Fibroblast of the aortic adventitia (primary cell): ENCODE results near the gene ACSL4. TPM values are rescaled to one million over a fixed set of nuclear protein-coding genes. Genes with fewer than 3 reads are reported as not detected.

Experiments used
- DNase-seq: peaks from one replicate; pipeline ENCODE4 v3.0.0-alpha.2; 2010; ENCODE audit warnings: low read depth
- H3K4me3 ChIP-seq: 2 replicates; pipeline ENCODE4 v1.5.1; 2011; ENCODE audit warnings: low read depth, mild to moderate bottlenecking, control low read depth, low read length, moderate library complexity
- CTCF ChIP-seq: IDR thresholded peaks from 2 replicates; pipeline ENCODE4 v1.5.1; 2011; ENCODE audit warnings: mild to moderate bottlenecking, low read length, control low read depth, inconsistent platforms; ENCODE audit not compliant: insufficient read depth
- total RNA-seq: library from RNA; depleted of rRNA; stranded (reverse); fragments of >200 nt; gene quantifications from 2 replicates; pipeline ENCODE4 v1.2.3, GENCODE V29; 2012; ENCODE audit warnings: low replicate concordance

The ACSL4 gene
- total RNA-seq, 1 donor, result 82.2 TPM

GRCh38 chrX:109714340-109714958, 18.6 kb downstream of the ACSL4 start:
- TF ChIP-seq CTCF, result no peak
- DNase-seq, result peak; percentile 72
- H3K4me3 ChIP-seq, result no peak overlapping the region

- DNase-seq, result no peak
- TF ChIP-seq CTCF, result no peak
- H3K4me3 ChIP-seq, result no peak overlapping the region
These were observed 22.9 kb downstream of the ACSL4 start for GRCh38 chrX:109710181-109710580.

- H3K4me3 ChIP-seq, result no peak overlapping the region
- TF ChIP-seq CTCF, result no peak
- peak; percentile 54 for DNase-seq
These were observed 23.9 kb downstream of the ACSL4 start for GRCh38 chrX:109709129-109709631.

GRCh38 chrX:109707720-109708119, 25.3 kb downstream of the ACSL4 start:
- no peak for DNase-seq
- no peak overlapping the region for H3K4me3 ChIP-seq

GRCh38 chrX:109707319-109707718, 25.7 kb downstream of the ACSL4 start:
- no peak for TF ChIP-seq CTCF
- no peak for DNase-seq

More at GRCh38 chrX:109707720-109708119, 25.3 kb downstream of the ACSL4 start:
- no peak for TF ChIP-seq CTCF

GRCh38 chrX:109704563-109704962, 28.5 kb downstream of the ACSL4 start:
- no peak for DNase-seq
- no peak for TF ChIP-seq CTCF
- H3K4me3 ChIP-seq, result no peak overlapping the region

More at GRCh38 chrX:109707319-109707718, 25.7 kb downstream of the ACSL4 start:
- no peak overlapping the region for H3K4me3 ChIP-seq

GRCh38 chrX:109697855-109698254, 35.2 kb downstream of the ACSL4 start:
- no peak for TF ChIP-seq CTCF

More at GRCh38 chrX:109697855-109698254, 35.2 kb downstream of the ACSL4 start:
- H3K4me3 ChIP-seq, result no peak overlapping the region
- DNase-seq, result no peak
